A549 treated with GW870086 at 1 μM for 4 hours (cell line): ENCODE results near the gene CMA1. TPM values are rescaled to one million over a fixed set of nuclear protein-coding genes. Genes with fewer than 3 reads are reported as not detected.

Experiments
- total RNA-seq: library from RNA; stranded (reverse); fragments of 200-300 nt; extraction: Qiagen RNA extraction; gene quantifications from 5 replicates; pipeline ENCODE4 v1.2.3, GENCODE V29; 2022; ENCODE audit warnings: low read depth

Gene CMA1, protein sequence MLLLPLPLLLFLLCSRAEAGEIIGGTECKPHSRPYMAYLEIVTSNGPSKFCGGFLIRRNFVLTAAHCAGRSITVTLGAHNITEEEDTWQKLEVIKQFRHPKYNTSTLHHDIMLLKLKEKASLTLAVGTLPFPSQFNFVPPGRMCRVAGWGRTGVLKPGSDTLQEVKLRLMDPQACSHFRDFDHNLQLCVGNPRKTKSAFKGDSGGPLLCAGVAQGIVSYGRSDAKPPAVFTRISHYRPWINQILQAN
- total RNA-seq = not detected in 5 replicates

DNA sequence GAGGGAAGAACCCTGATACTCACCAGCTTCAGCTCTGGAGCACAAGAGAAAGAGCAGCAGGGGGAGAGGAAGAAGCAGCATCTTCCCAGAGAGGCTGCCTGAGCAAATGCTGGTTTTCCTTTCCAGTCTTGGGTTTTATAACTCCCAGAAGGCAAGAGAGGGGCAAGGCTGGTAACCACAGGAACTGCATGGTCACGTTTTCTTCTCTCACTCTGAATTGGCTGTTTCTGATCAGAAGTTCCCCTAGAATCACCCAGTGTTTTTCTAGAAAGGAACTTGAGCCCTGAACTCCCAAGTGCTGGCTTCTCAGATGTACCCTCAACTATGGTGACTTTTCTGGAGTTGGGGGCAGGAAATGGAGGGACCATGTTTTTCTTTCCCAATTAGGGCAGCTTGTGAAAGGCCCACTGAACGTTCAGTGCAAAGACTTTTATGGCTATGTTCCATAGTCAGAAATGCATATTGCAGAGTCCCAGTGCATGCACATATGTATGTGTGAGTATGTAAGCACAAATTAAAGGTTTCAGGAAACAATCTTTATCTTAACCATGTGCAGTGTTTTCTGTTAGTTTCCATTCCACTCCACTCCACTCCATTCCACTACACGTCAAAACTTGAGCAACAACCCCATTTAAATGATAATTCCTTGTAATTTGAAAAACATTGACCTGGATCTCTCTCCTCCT lies at the start of gene CMA1:
Gene CMA1 (minus strand): TSS at position 111 of the 686 bp plus-strand sequence. CDS start 30 bp downstream, at position 81.

Other genes with a start within 250 kb of the CMA1 start
- gene TGM1, start 245.1 kb downstream of the CMA1 start, total RNA-seq = 0.81 to 1.5 TPM (median 1.2 TPM) in 5 replicates
- gene RABGGTA, start 236.7 kb downstream of the CMA1 start, total RNA-seq = 16.1 to 17.8 TPM (median 17.2 TPM) in 5 replicates
- 8.1 to 13.1 TPM (median 10.3 TPM) in 5 replicates for gene DHRS1, start 208.5 kb downstream of the CMA1 start, total RNA-seq
- gene NOP9, start 208.4 kb downstream of the CMA1 start, total RNA-seq = 14.8 to 17.6 TPM (median 16.2 TPM) in 5 replicates
- gene CIDEB, start 200.3 kb downstream of the CMA1 start, total RNA-seq = 0.17 to 0.72 TPM (median 0.19 TPM) in 5 replicates
- gene LTB4R2, start 198.1 kb downstream of the CMA1 start, total RNA-seq = 2.8 to 5.1 TPM (median 4.4 TPM) in 5 replicates
- gene LTB4R, start 196.8 kb downstream of the CMA1 start, total RNA-seq = 3.9 to 6.3 TPM (median 5.2 TPM) in 5 replicates
- not detected in 5 replicates for gene ADCY4, start 173.2 kb downstream of the CMA1 start, total RNA-seq
- not detected in 5 replicates for gene RIPK3, start 168.3 kb downstream of the CMA1 start, total RNA-seq
- gene NFATC4, start 140.1 kb downstream of the CMA1 start, total RNA-seq = 0.06 to 0.47 TPM (median 0.31 TPM) in 3 of 5 replicates, not detected in the others
- gene NYNRIN, start 109.3 kb downstream of the CMA1 start, total RNA-seq = 0.25 to 0.34 TPM (median 0.26 TPM) in 5 replicates
- gene CBLN3, start 78.6 kb downstream of the CMA1 start, total RNA-seq = 1.0 to 1.7 TPM (median 1.2 TPM) in 5 replicates
- gene KHNYN, start 78.3 kb downstream of the CMA1 start, total RNA-seq = 23.4 to 28.8 TPM (median 27.6 TPM) in 5 replicates
- gene SDR39U1, start 65.5 kb downstream of the CMA1 start, total RNA-seq = 42.3 to 50.6 TPM (median 48.6 TPM) in 5 replicates
- not detected in 5 replicates for gene CTSG, start 68.0 kb upstream of the CMA1 start, total RNA-seq
- not detected in 5 replicates for gene GZMH, start 101.4 kb upstream of the CMA1 start, total RNA-seq
- gene GZMB, start 125.9 kb upstream of the CMA1 start, total RNA-seq = not detected in 5 replicates